HG03064 (cell line): ENCODE data around the gene SEMA5A.
A peak's percentile ranks its signal among the peaks of the same experiment; 100 is the strongest.

ENCODE experiments used
- ATAC-seq: cut with Tn5 transposase; IDR thresholded peaks from one replicate; pipeline ENCODE4 v1.9.1; 2021; ENCODE audit warnings: low read depth; ENCODE audit not compliant: unreplicated experiment

Gene SEMA5A

DNA sequence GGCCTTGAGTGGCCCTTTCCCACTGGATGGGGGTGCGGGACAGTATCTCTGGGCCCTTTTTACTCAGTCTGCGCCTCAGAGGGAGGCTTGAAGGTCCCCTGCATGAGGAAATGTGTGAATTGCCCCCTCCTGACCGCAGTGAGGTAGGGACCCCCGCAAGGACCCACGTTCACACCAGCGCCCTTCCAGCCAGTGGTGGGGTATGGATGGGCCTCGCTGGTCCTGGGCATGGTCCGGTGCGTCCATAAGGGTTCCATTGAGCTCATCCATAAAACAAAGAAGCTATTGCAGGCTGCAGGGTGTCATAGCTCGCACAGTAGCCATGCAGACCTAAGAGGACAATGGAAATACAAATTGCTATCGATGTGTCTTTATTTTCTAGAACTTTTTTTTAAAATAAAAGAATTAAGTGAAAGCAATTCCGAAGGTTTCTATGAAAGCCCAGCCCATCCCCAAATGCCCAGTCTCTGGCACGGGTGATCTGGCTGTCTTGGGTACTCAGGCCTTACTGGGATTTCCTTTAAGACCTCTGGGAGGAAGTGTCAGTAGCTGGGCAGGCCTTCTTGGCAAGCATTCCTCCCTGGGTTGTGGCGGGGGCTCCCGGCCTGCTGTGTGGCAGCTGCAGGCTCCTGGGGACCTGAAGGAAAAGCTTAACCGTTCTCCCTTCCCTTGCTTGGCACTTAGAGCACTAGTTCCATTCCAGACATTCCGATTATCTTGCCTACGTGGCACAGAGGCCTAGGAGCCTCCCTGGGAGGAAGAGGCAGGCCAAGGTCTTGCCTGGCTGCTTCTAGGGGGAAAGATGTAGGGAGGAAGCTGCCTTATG lies 1.5 kb upstream of the SEMA5A start:
- ATAC-seq, result no peak

GRCh38 chr5:9545136-9545991 lies 511 bp downstream of the SEMA5A start:
- ATAC-seq, result no peak

DNA sequence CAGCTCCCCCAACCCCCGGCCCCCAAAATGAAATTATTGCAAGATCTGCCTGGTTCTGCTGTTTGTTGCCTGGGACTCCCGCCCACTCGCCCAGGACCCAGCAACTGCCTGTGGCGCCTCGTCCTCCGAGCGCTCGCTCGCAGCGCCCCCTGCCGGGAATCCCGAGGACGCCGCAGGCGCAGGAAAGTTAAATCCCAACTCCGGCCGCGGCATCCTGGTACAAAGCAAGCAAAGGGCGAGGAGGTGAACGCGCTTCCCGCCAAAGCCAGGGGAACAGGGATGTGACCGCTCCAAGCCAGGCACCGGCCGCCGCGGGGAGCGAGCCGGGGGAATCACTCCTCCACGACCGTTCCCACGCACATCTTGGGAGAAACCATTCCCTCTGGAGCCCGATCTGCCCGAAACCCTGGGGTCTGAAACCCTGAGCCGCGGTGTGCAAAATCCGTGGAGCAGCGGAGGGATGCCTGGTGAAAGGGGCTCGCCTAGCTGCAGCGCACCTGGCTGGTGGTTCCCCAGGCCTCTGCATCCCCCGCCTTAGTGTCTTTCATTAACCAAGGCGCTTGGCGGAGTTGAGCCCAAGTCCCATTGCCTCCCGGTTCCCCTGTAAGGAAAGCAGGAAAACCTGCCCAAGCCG lies 1.3 kb downstream of the SEMA5A start:
- ATAC-seq, result peak; percentile 64

GRCh38 chr5:9544056-9544455 lies 1.8 kb downstream of the SEMA5A start:
- no peak for ATAC-seq

DNA sequence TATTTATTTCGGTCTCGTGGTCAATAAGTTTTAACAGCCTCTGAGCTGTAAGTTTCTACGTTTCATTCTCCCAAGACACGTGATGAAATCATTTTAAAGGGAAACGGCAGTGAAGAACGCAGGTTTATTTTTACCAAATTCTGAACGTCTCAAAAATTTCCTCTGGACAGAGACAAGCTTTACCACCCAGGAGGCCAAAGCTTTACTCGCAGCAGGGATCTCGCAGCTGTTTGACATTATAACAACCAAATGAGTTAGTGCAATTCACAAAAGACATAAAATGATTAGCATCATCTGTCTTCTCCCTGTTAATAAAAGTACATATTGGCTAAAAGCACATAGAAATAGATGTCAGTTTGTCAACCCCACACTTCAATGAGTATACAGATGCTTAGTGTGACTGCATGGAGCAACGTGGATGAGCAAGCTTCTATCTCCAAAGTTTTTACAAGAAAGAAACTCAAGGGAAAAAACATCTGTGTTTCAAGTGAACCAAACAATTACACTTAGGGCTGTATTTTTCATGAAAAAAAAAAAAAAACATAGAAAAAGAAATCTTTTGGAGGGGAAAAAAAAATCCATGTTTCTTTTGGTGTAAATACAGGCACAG lies 2.5 kb downstream of the SEMA5A start:
- ATAC-seq, result no peak

GRCh38 chr5:9540791-9541190 lies 5.1 kb downstream of the SEMA5A start:
- no peak for ATAC-seq

- ATAC-seq, result no peak
These were observed 7.4 kb downstream of the SEMA5A start for GRCh38 chr5:9538504-9538903.

DNA sequence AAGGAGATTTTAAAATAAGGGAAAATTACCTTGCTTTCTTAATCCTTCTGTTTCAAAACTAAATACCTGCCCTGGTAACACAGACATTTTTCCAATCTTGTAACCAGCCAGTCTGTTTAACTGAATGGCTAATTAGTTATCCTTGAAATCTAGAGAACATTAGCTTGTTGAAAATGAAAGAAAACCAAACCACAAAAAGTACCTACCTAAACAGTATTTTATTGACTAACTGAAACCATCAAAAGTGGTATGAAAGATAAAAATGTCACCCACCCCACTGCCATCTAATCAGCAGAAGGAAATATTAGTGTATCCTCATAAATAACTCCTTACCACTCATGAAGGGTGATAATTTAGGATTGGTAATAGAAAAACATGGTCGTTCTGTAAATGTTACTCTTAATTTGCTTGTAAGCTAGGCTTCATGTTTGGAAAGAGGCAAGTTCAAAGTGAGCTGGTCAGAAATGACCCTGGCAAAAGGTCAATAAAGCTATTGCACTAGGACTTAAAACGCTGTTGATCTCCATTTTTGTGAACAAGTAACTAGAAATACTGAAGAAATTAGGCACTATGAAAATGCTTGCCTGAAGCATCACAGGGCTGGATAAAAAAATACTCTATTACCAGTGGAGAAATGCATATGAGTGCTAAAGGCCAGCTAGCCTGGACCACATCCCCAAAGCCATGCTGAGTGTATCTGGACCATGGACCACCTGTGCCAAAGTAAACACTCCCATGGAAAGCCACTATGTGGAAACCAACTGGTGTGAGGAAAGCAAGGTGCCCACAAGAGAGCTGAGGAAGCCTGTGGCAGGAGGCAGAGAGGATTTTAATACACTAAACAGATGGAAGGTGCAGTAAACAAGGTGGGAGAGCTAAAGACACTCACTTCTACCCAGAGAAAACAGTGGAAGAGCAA lies 8.4 kb downstream of the SEMA5A start:
- no peak for ATAC-seq

GRCh38 chr5:9536717-9537116 lies 9.2 kb downstream of the SEMA5A start:
- no peak for ATAC-seq

DNA sequence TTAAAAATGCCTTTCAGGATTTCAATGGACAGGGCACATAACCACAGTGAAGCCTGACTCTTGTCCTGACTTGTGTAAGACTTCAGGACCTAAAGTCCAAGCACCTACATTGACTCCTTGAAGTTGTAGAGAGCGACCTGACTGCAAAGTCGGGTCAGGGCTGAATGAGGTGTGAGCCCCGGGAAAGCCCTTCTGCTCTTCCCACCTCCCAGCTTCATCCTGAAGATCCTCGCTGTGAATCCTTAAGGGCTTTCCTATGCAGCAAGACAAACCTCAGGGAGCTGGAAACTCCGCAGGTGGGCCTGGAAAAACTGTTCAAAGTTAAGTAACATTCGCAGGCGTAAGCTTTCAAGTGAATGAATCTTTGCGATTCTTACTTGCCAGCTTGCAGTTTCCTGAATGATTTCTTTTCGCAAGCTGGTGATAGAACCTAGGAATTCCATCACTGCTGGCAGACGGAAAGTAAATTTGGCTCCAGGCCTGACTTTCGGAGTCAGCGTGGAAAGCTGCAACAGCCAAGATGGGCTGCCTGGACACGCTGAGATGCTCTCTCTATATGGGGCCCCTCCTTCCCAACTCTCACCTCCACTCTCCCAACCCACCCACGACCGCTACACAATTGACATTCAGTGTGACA lies 10.9 kb downstream of the SEMA5A start:
- no peak for ATAC-seq

DNA sequence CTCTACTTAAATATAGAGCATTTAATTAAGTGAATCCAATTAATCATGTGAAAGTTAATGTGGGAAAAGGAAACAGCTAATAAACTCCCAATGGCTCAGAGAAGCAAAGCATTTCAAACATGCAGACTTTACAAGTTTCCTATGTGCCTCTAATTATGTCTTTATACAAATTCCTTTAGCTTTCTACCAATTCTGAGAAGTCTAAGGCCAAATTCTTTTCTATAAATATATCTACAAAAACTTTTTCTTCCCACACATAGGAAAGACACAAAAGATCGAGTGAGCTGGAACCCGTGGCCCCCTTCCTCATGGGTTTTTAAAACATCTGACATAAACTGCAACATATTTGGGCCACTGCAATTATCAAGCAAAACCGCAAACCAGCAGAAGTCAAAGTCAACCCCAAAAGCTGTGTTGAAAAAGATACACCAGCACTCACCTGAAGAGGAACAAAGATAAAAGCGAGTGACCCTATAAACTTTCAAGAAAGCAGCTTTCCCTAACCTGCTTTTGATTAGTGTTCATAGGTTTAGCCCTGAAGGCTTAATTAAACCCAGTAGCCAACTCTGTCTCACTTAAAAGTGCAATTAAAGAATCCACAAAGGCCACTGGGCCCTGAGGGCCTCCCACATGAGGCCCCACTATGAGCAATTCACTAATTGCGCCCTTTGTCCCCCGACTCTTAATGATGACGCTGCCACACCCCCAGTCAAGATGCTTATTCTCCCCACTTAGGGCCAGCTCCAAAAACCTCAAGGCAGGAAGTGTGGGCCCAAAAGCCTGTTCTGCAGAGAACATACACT lies 12.1 kb downstream of the SEMA5A start:
- no peak for ATAC-seq

- ATAC-seq, result no peak
These were observed 12.8 kb downstream of the SEMA5A start for GRCh38 chr5:9533096-9533495.

GRCh38 chr5:9529513-9529912 lies 16.4 kb downstream of the SEMA5A start:
- no peak for ATAC-seq

GRCh38 chr5:9529041-9529480 lies 16.8 kb downstream of the SEMA5A start:
- ATAC-seq, result no peak

DNA sequence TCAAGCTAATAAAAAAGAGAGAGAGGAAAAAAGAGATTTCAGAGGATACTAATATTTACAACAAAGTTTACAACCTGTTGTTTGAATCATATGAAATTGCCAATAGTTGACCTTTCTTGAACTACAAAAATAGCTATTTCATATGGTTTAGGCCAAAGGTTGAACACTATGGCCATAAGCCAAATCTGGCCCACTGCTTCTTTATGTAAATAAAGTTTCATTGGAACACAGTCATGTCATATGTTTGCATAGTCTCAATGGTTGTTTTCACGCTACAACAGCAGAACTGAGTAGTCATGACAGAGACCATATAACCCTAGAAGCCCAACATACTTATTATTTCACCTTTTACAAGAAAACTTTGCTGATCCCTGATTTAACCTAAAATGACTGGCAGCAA lies 20.9 kb downstream of the SEMA5A start:
- no peak for ATAC-seq

DNA sequence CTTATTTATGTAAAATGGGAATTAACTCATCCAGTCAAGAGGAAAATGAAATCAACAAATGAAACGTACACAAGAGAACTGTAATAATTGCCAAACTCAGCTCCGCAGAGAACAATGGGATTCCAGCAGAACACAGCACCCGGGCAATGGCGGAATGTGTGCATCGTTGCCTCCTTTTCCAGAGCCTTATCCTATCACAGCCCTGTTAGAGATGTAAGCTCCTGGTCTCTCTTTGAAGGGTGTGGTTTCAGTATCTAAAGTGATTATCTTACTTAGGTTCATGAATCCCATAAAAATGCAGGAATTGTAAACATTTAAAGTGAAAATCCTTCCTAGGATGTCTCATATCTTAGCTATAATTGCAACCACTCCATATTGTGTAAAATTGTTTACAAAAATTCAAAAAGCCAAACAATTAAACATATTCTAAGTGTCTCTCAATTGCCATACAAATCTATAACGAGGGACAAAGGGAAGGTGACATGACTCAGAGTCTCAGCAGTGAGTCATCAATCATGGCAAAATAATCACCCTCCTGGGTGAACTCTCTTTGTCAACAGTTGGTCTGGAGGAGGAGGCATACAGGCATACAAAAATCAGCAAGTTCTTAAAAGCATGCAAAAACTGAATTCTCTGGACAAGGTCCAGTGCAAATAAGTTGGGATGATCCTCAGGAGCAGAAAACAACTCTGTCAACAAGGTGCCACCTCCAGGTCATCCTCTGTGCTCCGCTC lies 22.6 kb downstream of the SEMA5A start:
- no peak for ATAC-seq

DNA sequence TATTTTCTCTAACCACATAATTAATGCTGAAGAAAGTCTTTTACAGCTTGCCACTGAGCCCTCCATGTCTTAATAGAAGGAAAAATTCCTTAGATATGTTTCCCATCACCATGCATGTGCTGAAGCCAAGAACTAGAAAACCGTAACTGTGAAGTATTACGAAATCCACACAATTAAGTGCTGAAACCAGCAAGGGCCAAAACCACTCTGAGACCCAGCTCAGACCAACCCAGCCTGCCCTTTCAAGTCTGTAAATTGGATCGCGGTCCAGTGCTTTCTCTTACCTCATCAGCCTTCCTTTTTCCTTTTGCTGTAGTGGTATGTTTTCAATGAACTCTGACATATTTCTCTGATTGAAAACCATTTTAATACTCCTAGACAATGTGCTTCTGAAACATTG lies 26.3 kb downstream of the SEMA5A start:
- ATAC-seq, result no peak

DNA sequence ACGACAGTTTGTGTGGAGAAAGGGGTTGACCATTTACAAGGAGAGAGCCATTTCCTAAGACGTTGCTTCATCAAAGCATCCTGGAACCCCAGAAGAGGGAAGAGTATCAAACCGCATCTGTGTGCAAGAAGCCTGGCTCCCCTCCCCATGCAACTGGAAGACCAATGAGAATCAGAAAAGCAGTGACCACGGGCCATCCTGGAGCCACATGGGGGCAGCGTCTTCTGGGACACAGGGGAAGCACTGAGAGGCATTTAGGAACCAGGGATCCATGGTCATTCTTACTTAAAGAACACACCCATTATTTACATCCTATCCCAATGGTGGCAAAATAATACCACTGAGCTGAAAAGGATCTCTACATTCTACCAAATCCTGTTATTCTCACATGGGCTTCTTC lies 29.3 kb downstream of the SEMA5A start:
- no peak for ATAC-seq
